Skin of body (tissue), 2 donors: ENCODE measurements around the gene MYOCD. TPM values are rescaled to one million over a fixed set of nuclear protein-coding genes. Genes with fewer than 3 reads are reported as not detected.

Experiments
- DNase-seq: peaks from one replicate; lab custom pipeline; 2025; lab: John Stamatoyannopoulos, UW
- total RNA-seq: library from RNA; depleted of rRNA; stranded (reverse); fragments of >200 nt; gene quantifications from one replicate; pipeline ENCODE4 v1.2.3, GENCODE V29; 2014

The MYOCD gene
- total RNA-seq, 1 donor from 2014 or later, result 1.9 TPM

- no peak for DNase-seq
These were observed 46.7 kb downstream of the MYOCD start for GRCh38 chr17:12712415-12712814.

DNA sequence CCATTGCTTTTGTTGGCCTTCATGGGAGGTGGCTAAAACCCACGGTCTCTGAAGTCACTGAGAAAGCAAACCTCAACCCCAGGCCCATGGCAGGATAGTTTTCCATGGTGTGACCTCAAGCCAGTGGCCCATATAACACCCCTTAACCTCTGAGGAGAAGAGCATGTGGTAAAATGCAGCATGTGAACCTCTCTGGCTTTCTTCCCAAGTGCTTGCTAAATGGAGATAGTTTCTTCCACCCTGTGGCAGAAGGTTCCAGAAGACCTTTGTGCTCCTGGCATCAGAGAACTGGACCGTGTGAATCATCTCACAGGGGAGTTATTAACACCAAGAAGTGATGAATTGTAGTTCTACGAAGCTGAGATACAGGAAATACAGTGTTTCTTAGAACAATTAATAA is 47.3 kb downstream of the MYOCD start:
- DNase-seq, result no peak

DNA sequence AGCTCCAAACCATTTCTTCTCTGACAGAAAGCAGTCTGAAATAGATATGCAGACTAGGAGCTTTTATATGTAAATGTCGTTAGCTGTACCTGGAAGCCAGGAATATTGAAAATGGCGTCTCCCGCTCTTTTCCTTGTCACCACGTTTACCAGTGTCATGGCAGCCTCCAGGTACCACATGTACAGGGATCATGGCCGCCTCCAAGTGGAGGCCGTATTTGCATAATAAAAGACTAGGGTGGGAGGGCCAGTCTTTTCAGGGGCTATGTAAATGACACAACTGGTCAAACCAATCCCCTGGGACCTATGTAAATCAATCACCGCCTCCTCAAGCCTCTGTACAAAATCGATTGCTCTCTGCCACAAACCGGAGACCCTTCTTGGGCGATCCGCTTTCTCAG is 54.3 kb downstream of the MYOCD start:
- no peak for DNase-seq

GRCh38 chr17:12721581-12721980 is 55.9 kb downstream of the MYOCD start:
- DNase-seq, result no peak

DNA sequence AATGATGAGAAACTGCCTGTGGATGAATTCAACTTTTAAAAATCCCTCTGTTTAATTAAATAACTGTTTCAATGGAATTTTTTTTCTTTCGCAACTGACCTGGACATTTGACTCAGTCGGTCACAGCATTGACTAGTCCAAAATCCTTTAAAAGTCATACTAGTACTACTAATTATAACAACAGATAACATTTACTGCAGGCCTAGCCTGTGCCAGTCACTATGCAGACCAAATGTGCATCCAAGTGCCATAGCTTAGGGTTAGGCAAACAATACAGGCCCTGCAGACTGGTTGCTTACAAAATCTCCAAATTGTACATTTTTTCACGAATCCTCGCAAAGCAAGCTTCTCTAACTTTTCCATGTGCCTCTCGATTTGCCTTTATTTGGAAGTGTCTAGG is 56.6 kb downstream of the MYOCD start:
- no peak for DNase-seq

- no peak for DNase-seq
These were observed 60.4 kb downstream of the MYOCD start for GRCh38 chr17:12726131-12726530.

DNA sequence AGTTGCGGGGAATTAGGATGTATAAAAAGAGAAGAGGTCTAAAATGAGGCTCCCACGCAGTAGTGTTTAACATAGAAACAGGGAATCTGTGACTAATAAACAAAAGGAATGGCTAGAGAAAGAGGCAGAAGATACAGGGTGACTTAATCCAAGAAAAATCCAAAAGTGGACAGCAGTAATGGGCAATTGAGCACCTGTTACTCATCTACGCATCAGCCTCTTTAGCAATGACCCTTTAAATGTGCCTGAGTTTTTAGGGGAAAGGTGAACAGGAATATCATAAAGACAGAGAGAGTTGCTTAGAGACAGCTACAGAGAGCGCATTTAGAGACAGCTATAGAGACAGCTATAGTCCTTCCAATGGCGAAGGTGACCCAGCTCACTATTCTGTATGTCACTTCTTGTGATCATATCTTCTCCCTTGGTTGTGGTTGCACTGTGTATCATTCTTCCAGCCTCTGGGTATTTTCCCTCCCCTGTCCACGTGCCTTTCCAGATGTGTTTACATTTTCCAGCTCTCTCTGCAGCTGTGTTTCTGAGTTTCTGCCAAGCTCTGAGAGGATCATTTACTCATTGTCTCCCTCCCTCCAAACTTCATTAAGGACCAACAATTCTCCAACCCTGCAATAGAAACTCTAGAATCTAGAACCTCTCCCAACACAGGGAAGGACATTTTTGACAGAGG is 61.5 kb downstream of the MYOCD start:
- DNase-seq, result peak; percentile 68

- DNase-seq, result no peak
These were observed 62.2 kb downstream of the MYOCD start for GRCh38 chr17:12727881-12728280.

- no peak for DNase-seq
These were observed 63.4 kb downstream of the MYOCD start for GRCh38 chr17:12729086-12729485.

GRCh38 chr17:12730421-12730820 is 64.7 kb downstream of the MYOCD start:
- no peak for DNase-seq

GRCh38 chr17:12730931-12731521 is 65.3 kb downstream of the MYOCD start:
- DNase-seq, result no peak

DNA sequence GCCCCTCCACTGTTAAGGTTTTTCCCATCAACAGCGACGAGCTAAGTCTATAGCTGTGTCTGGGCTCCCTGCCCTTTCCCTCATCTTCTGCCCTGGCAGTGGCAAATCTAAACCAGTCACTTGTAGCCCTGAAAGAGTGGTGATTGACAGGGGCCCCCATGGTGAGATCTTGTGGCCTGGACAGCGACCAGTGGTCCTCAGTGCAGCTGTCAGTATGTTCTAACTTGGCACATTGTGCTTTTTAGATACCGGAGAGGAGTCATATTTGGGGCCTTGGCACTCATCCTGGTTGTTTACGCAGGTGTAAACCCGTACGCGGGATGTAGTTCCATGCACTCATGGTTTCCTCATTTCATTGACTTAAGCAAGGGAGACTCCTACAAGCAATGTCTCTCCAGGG is 66.1 kb downstream of the MYOCD start:
- DNase-seq, result no peak

- no peak for DNase-seq
These were observed 66.7 kb downstream of the MYOCD start for GRCh38 chr17:12732366-12732765.

GRCh38 chr17:12734926-12735325 is 69.2 kb downstream of the MYOCD start:
- DNase-seq, result no peak

DNA sequence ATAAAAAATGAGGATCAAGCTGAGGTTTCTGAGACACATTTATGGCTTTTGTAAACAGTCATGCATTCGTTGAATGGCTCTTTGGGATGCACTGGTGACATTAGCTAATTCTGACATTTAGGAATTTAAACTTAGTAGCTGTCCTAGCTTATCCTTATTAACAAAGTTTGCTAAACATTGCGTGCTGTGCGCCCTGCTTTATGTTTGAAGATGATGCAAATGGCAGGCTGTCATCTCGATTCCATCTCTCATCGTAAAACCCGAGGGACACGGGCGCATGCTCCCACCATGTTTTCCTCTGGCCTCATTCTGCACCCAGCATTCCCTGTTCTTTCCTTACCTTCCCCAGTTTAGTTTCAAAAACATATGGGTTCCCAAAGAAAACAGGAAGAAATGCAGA is 69.8 kb downstream of the MYOCD start:
- DNase-seq, result no peak

DNA sequence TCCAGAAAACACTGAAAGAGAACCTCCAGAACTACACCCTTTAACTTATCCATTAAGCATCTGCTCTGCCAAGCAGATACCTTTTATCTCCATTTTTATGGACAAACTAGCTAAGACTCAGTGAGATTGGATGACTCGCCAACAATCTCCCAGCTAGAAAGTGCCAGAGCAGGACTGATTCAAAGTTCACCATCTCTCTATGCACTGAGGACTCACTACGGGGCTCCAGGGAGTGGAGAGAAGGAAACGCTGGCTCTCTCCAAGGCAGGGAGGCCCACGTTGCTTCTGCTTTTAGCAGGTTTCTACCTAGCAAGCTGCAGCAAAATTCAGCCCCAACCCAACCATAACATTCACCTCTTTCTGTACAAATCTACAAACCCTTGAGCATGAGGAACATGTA is 70.8 kb downstream of the MYOCD start:
- DNase-seq, result no peak

DNA sequence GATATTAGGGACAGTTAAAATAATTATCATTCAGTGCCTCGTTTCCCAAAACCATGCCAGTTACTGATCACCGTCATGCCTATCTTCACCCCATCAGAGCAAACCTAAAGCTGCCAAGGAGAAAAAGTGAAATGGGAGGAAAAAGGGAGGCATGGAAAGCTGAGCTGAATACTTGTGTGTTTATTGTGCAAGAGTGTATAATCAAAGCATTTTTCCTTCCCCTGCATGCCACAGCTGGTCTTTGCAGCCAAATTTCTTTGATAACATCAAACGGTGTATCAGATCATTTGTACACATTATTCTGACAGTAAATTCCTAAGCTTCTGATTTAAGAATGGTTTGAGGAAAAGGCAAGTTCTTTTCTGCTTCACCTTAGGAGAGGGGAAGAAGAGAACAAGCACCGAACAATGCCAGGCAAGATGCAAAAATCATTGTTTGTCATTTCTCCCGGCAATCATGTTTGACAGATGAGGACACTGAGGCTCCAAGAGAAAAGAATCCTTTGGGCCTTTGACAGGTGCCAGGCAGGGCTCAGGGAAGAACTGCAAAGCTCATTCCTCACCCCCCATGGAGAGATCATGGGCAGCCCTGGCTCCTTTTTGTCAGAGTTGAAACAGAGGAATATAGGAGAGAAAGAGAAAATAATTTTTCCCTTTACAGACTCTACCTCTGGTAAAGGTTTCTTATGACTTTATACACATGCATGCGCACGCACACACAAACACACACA is 72.2 kb downstream of the MYOCD start:
- no peak for DNase-seq

GRCh38 chr17:12738624-12739023 is 72.9 kb downstream of the MYOCD start:
- DNase-seq, result no peak

DNA sequence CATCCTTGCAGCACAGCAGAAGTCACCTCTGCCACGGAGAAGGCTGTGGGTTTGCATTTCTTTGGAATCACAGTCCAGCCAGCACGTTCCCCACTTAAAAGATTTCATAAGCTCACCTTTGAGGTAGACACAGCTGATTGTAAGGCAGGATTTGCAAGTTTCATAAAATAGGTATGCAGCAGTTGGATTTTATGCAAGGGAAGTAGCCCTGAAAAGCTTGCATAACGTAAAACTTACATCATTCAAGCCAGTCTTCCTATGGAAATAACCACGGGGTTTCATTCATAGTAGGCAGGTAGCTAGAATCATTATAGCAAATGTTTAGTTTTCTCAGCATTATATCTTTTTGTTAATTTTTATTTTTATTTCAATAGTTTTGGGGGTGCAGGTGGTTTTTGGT is 73.8 kb downstream of the MYOCD start:
- no peak for DNase-seq

- no peak for DNase-seq
These were observed 77.4 kb downstream of the MYOCD start for GRCh38 chr17:12743046-12743445.

- no peak for DNase-seq
These were observed 78.6 kb downstream of the MYOCD start for GRCh38 chr17:12744298-12744697.

- DNase-seq, result no peak
These were observed 79.1 kb downstream of the MYOCD start for GRCh38 chr17:12744786-12745185.

GRCh38 chr17:12745486-12745885 is 79.8 kb downstream of the MYOCD start:
- DNase-seq, result no peak
